NCI-H1694 treated with DMSO at 0.1 percent for 48 hours (cell line): ENCODE results near the gene PDZD7.

Experiments
- DNase-seq: peaks from one replicate; lab custom pipeline; 2025; lab: John Stamatoyannopoulos, UW

Gene PDZD7

DNA sequence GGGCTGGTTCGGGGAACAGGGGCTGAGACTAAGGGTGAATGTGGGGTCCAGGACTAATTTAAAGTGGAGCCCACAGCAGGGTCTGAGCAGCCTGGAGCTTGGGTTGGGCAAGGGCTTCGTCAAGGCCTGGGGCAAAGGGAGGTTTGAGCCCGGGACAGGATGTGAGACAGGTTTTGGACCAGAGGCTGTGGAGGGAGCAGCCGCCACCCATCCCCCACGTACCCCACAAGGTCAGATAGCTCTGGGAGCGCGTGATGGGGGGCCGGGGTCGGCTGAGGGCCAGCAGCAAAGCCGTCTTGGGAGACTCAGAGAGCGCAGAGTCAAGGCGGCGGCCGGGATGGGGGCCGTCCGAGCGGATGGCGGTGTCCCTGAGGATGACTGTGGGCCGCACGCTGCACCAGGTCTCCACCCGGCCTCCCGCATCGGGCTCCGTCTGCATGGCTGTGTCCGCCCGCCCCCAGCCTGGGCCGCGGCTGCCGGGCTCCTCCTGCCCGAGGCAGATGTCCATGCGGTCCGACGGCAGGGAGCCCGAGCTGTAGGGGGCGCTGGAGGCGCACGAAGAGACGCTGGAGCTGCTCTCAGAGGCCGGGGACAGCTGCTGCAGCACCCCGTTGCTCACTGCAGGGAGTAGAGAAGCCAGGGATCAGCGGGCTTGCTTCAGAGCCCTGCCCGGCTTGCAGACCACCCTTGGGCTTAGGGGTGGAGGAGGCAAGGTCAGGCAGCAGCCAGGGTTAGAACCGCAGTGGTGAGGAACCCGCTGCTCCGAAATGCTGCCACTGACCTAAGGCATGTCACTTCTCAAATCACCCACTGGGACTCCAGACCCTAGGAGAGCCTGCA, 12.1 kb downstream of the PDZD7 start:
- peak; percentile 71 for DNase-seq

DNA sequence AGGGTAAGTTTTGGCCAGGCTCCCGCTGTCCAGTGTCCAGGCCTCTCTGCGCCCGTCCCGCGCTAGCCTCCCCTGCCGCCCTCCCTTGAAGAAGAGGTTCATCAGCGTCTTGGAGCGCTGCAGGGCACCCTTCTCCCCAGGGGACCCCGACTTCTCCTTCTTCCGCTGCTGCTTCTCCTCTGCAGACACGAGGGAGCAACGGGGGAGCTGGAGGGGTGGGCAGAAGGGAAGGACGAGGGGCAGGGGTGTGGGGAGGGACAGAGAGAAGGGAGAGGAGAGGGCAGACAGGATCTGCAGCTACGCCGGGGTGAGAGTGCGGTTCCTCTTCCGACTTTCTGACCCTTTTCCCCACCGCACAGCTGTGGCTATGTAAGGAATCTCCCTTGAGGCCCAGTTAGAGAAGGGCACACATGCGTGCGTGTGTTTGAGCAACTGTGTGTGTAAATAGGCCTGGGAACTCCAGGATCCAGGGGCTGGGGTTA, 12.8 kb downstream of the PDZD7 start:
- DNase-seq: no peak

- DNase-seq: no peak
Measured at GRCh38 chr10:101016814-101017213, 14.1 kb downstream of the PDZD7 start.

GRCh38 chr10:101015582-101015973, 15.4 kb downstream of the PDZD7 start:
- DNase-seq: no peak

DNA sequence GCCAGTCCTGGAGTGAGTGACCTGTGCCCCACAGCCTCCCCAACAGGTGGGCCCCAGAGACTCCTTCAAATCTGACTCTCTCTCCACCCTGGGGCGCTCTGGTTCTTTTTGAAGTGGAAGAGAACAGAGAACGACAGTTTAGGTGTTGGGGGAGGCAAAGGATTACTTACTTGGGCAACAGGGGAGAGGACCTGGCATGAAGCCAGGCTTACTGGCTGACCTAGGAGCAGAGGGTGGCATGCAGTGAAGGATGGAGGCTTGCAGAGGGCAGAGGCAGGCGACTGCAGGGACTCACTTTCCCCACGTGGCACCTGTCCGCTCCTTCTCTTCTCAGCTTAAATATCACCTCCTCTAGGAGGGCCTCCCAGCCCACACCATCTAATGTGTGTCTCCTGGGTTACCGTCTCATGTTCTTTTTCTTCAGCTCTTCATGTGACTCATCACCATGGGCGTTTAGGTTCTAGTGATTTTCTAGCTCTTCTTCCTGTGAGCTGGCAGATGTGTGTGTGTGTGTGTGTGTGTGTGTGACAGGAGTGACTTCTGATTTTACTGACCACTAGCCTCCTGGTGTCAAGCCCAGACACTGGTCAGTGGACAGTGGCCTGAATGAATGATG, 15.9 kb downstream of the PDZD7 start:
- DNase-seq: no peak

- peak; percentile 30 for DNase-seq
Measured at GRCh38 chr10:101014230-101014884, 16.6 kb downstream of the PDZD7 start.

DNA sequence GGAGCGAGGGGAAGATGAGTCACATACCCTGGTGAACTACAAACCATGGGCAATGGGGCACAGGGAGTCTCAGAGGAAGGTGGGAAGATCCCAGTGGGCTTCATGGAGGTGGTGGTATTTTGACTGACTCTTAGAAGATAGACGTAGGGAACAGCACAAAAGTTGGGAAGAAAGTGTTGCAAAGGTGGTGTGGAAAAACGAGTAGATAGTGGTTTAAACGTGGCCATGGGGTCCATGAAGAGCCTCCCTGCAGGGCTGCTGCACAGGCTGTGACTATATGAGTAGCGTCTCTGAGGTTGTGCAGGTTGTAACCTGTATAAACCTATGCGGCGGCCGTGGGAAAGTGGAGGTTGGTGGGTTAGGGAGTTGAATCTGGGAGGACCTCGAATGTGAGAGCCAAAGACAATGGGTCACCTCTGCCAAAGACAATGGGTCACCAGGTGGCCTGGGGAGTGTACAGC, 17.5 kb downstream of the PDZD7 start:
- no peak for DNase-seq

DNA sequence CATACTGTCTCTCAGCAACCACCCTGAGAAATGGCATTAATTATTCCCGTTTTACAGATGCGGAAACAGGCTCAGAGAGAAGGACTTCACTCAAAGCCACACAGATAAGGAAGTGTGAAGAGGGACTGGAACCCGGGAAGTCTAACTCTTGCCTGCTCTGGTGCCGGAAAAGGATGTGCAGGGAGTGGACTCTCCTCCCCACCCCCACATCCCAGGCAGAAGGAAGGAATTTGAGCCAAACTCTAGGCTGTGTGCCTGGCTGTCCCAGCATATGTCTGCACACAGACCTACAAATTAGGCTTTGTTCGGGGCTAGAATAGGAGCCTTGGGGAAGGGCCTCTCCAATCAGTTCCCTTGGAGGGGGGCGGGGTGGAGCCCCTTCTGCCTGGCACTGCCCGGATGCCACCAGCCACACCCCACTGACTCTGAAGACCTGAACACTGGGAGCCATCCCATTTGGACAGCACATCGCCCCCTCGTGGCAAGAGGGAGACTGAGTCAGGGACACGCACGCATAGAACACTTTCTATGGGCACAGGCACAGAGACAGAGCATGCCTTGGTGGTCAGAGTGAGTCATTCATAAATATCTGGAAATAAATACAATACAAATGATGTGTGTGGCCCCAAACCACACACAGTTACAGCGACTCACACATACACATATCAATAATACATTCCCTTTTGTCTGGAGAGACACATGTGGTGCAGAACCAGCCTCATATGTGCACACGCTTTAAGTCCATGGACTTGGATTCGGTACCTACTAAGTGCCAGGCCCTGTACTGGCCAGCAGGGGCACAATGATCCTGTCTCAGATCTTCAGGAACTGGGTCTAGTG, 18.2 kb downstream of the PDZD7 start:
- peak; percentile 89 for DNase-seq

DNA sequence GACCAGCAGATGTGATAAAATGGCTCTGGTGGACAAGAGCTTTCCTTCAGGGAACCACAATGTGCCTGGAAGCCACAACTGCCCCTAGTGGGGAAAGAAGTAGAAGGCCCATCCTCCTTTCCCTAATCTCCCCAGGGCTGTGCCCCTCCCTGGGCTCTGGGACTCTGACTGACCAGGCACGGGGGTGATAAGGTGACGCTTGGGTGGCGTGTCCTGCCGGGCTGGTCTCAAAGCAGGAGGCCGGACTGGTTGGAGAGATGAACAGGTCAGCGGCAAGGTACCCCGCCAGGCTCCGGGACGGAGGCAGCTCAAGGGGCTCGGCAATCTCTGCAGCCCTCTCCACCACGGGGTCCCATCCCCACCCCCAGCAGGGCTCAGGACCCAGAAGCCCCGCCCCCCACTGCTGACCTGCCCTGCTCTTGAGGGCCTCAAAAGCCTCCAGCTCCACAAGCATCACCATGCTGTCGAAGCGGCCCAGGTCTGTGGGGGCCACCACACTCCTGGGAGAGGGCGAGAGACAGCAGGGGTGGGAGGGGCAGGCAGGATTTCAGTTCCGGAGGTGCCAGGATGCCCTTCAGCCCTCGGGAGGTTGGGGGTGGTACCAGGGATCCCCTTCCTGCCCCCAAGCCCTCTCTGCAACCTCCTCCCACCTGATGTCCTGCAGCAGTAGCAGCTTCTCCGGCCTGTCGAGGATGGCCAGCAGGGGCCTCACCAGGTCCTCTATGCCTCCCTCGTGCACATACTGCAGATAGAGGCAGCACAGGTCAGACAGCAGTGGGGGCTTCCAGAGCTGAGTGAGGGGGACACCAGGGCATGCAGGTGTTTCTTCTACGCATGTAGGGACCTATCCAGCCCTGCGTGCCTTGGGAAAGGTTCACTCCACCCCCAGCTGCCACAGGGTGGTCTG, 19.2 kb downstream of the PDZD7 start:
- no peak for DNase-seq

DNA sequence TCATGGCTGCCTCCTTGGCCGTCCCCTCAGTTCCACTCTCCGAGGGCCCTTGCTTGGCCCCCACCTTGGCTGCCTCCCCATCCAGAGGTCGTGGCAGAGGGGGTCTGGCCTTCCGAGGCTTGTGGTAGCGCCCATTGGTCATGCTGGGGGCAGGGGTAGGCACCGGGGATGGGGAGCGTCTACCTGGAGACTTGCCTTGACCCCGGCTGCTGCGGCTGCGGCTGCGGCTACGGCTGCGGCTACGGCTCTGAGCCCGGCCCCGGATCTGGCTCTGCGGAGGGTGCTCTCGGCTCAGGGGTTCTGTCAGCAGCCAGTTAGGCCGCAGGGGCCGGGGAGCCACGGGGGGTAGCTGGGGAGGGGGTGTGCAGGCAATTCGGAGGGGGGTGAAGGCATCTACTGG, 20.6 kb downstream of the PDZD7 start:
- DNase-seq: no peak

- no peak for DNase-seq
Measured at GRCh38 chr10:101008823-101009423, 22.0 kb downstream of the PDZD7 start.

GRCh38 chr10:101007915-101008822, 22.8 kb downstream of the PDZD7 start:
- DNase-seq: no peak

GRCh38 chr10:101007099-101007711, 23.7 kb downstream of the PDZD7 start:
- no peak for DNase-seq

GRCh38 chr10:101006593-101007098, 24.3 kb downstream of the PDZD7 start:
- peak; percentile 12 for DNase-seq

DNA sequence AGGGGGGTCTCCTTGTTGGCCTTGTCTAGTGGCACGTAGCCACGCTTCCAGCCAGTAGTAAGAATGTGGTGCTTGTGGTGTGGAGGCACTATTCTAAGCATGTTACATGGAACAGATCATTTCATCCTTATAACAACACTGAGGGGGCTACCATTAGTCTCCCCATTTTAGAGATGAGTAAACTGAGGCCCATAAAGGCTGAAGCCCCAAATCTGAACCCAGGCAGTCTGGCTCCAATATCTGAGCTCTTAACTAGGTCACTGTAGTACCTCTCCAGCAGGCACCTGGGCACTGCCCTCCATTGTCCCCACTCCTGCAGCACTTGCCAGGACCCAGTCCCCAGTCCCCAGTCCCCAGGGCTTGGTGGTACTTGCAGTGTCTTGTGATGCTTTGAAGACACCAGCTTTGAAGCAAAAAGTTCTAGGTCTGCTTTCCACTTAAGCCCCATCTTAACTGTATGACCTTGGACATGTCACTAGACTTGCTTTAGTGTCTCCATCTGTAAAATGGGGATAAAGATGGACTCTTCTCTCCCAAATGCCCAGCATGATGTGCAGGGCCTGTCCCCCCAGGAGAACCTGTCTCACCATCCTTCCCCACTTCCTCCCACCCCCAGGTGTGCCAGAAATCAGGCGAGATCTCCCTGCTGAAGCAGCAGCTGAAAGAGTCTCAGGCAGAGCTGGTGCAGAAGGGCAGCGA, 24.9 kb downstream of the PDZD7 start:
- no peak for DNase-seq

DNA sequence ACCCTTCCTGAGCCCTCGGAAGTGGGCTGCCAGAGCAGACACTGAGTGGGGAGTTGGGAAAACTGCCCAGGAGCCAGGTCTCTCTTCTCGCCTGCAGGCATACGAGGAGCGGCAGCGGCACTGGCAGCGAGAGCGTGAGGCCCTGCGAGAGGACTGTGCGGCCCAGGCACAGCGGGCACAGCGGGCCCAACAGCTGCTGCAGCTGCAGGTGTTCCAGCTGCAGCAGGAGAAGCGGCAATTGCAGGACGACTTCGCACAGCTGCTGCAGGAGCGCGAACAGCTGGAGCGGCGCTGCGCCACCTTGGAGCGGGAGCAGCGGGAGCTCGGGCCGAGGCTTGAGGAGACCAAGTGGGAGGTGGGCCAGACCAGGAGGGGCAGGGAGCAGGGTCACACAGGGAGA, 25.6 kb downstream of the PDZD7 start:
- no peak for DNase-seq

DNA sequence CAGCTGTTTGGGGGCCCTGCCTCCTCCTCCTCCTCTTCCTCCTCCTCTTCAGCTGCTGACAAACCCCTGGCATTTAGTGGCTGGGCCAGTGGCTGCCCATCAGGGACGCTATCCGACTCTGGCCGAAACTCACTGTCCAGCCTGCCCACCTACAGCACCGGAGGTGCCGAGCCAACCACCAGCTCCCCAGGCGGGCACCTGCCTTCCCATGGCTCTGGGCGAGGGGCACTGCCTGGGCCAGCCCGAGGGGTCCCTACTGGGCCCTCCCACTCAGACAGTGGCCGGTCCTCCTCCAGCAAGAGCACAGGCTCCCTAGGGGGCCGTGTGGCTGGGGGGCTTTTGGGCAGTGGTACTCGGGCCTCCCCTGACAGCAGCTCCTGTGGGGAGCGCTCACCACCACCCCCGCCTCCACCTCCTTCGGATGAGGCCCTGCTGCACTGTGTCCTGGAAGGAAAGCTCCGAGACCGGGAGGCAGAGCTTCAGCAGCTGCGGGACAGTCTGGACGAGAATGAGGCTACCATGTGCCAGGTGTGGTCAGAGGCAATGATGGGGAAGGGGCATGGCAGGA, 27.2 kb downstream of the PDZD7 start:
- DNase-seq: no peak

DNA sequence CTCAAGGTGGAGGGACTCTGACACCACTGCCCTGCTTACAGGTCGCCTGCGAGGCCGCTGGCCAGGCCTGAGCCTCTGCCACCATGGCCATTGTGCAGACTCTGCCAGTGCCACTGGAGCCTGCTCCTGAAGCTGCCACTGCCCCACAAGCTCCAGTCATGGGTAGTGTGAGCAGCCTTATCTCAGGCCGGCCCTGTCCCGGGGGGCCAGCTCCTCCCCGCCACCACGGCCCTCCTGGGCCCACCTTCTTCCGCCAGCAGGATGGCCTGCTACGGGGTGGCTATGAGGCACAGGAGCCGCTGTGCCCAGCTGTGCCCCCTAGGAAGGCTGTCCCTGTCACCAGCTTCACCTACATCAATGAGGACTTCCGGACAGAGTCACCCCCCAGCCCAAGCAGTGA, 28.5 kb downstream of the PDZD7 start:
- DNase-seq: no peak
